Measurements from ENCODE around the gene TEX26. TPM values are rescaled to one million over a fixed set of nuclear protein-coding genes. Genes with fewer than 3 reads are reported as not detected.

The TEX26 gene
- total and polyA plus RNA-seq, 9 of the 15 experiments (the other 6 are each of a cell fraction or from before 2014, with no cell fraction given), result not detected

- no peak for FAIRE-seq
- TF ChIP-seq TEAD4 (IDR thresholded peaks at IDR 0.05; ENCODE audit: low read length) (no peak), TEAD4 (CRISPR knock-in tag; IDR thresholded peaks at IDR 0.05; ENCODE audit: borderline replicate concordance) (no peak), UBTF (IDR thresholded peaks at IDR 0.05; ENCODE audit: borderline replicate concordance in 1 of 2, low read depth in 2 of 2, low read length in 2 of 2) (no peak), ZBTB5 (IDR thresholded peaks at IDR 0.05) (no peak), ZFP91 (CRISPR knock-in tag; IDR thresholded peaks at IDR 0.05) (no peak), KHSRP (IDR thresholded peaks at IDR 0.05) (no peak), HLTF (IDR thresholded peaks at IDR 0.05) (no peak), ZSCAN29 (IDR thresholded peaks at IDR 0.05) (no peak), KLF6 (CRISPR knock-in tag; IDR thresholded peaks at IDR 0.05; ENCODE audit: borderline replicate concordance) (no peak), TSC22D4 (tag; IDR thresholded peaks at IDR 0.05) (no peak), GTF2F1 (IDR thresholded peaks at IDR 0.05; ENCODE audit: low read depth, low read length) (no peak), DPF2 (IDR thresholded peaks at IDR 0.05) (no peak), PHTF2 (CRISPR knock-in tag; IDR thresholded peaks at IDR 0.05) (no peak), NCOA1 (IDR thresholded peaks at IDR 0.05; ENCODE audit: low read depth) (no peak)
Measured at GRCh38 chr13:30991184-30991583, 58.7 kb downstream of the TEX26 start.

More at GRCh38 chr13:30991184-30991583, 58.7 kb downstream of the TEX26 start:
- no peaks in the 10 kb centered on the region for H3K9me1 ChIP-seq (ENCODE audit: control insufficient read depth, insufficient read depth, low read length)
- in situ Hi-C loops (cut with MboI) (no loop called here), intact Hi-C loops (cut with micrococcal nuclease) (no loop called here)
- H3K4me3 ChIP-seq, result no peak overlapping the region
- H3K9ac ChIP-seq (ENCODE audit: insufficient read depth in 1 of 2, low read depth in 2 of 2, low read length in 2 of 2), result no peak overlapping the region
- H3K36me3 ChIP-seq (ENCODE audit: control insufficient read depth, insufficient read depth, low read length), result no peaks in the 10 kb centered on the region
- H3K4me2 ChIP-seq (ENCODE audit: insufficient read depth, low read length), result no peak overlapping the region
- ChIA-PET POLR2A (no interaction called here), CTCF (ENCODE audit: low intra/inter-chr PET ratio) (no interaction called here)
- no peaks in the 10 kb centered on the region for H3K4me1 ChIP-seq (replicated peaks in 1 of 2; ENCODE audit: control insufficient read depth in 2 of 2, insufficient read depth in 2 of 2, low read length in 2 of 2)
- H4K20me1 ChIP-seq (replicated peaks; ENCODE audit: control insufficient read depth, insufficient read depth, low read length), result no peaks in the 10 kb centered on the region
- DNase-seq (ENCODE audit: extremely low read depth in 1 of 4, low spot score in 3 of 4) (no peak), ATAC-seq (no peak)
- H3K79me2 ChIP-seq (ENCODE audit: control insufficient read depth, insufficient read depth, low read length), result no peaks in the 10 kb centered on the region
- WGBS (ENCODE audit: insufficient coverage, low coverage, missing lambda C conversion rate), result 4% methylated on average over 8 of the region's 8 CpGs
- H2AFZ ChIP-seq (ENCODE audit: low read depth, low read length), result no peak overlapping the region
- H3K27me3 ChIP-seq (ENCODE audit: control insufficient read depth in 2 of 2, insufficient read depth in 2 of 2, low read length in 2 of 2), result no peaks in the 10 kb centered on the region; a peak in 1 of 5 replicates
- H3K9me3 ChIP-seq (replicated peaks; ENCODE audit: control insufficient read depth, insufficient read depth, low read depth, low read length), result no peaks in the 10 kb centered on the region
- H3K27ac ChIP-seq (ENCODE audit: extremely low read depth, low read depth, low read length), result no peak overlapping the region
- no TSS peak for BruUV-seq (replicated peaks)

All from K562 (cell line).